HS-5 (cell line): ENCODE data around the gene GRK7.
"Not testable (repeated sequence)": the region's sequence is repeated elsewhere in the genome, so short reads cannot be mapped to it uniquely, and the experiment has no call there.

ENCODE experiments used
- DNase-seq: peaks from one replicate; pipeline ENCODE4 v3.0.0-alpha.2; 2012; ENCODE audit warnings: low read depth

Gene GRK7

GRCh38 chr3:141796081-141796888 is 33.1 kb downstream of the GRK7 start:
- DNase-seq = no peak

DNA sequence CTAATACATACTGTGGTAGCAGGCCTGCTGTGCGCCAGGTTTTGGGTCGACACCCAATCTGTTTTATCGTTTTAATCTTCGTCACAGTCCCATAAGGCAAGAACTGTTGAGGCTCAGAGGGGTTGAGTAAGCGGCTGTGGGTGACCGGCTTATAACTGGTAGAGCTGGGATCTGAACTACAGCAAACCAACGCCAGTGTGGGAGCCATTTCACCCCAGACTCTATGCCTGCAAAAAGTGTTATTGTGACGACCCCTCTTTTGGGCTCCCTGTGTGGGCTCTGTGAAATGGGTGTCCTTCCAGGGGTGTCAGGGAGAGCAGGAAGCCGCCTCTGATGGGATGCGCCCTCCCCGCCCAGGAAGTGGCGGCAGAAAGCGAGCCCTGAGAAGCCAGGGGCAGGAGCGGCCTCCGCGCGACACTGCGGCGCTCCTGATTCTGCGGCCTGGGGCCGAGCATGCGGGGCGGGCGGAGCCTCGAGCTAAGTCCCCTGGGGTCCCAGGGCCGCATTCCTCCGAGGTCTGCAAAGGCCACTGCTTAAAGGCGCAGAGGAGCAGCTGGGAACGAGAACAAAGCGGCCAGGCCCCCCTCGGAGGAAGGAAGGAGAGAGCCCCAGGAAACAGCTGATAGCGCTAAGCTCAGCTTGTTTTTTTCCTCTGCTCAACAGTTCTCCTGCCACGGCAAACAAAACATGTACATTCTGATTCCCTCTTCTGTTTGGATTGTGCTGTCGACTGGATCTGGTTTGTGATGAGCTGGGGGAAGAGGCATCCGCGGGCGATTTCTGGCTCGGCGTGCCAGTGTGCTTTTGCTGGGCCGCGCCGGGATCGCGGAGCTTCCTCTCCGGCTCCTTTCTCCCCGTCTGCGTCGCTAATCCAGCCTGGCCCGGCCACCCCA is 33.9 kb downstream of the GRK7 start:
- no peak for DNase-seq

GRCh38 chr3:141797819-141798447 is 34.7 kb downstream of the GRK7 start:
- no peak for DNase-seq

DNA sequence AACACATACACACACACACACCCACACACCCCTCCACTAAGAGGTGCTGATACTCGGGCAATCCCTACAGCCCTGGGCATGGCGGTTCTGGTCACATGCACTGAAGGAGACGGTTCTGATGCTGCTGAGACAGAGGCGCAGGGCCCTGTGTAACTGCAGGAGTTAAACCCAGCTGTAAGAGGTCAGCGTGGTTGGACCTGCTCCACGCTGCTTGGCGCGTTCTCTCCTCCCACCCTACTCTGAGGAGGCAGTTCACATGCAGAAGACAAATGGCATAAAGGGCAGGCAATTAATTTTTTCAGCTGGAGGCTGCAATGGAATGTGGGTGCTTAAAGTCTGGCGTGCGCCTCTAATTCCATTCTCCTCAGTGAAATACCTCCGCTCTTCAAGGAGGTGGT is 35.2 kb downstream of the GRK7 start:
- DNase-seq = no peak

DNA sequence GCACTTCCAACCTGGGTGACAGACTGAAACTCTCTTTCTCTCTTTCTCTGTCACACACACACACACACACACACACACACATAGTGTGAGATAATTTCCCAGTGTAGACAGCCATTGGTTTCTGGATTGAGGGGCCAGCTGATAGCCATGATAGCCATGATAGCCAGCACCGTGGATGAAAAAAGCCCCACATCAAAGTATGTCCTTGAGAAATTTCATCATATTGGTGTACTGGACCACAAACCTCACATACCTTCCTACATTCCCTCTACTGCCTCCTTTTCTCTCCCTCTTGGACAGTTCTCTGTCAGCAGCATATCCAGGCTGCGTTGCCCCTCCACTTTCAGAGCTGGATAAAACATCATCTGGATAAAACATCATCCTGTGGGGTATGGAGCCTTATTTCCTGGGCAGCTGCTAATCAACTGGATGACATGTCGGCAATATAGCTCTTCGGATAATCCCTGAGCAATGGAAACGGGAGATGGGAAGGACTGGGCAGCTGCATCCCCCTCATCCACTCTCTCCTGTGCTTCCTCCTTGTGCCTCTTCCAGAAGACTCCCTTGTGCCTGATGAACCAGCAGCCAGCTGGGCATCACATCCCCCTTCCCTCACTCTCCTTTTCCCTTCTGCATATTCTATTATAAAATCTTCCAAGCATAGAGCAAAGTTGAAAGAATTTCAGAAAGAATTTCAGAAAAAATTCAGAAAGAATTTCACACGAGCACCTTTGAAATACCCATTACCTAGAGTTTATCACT is 39.3 kb downstream of the GRK7 start:
- DNase-seq = no peak

DNA sequence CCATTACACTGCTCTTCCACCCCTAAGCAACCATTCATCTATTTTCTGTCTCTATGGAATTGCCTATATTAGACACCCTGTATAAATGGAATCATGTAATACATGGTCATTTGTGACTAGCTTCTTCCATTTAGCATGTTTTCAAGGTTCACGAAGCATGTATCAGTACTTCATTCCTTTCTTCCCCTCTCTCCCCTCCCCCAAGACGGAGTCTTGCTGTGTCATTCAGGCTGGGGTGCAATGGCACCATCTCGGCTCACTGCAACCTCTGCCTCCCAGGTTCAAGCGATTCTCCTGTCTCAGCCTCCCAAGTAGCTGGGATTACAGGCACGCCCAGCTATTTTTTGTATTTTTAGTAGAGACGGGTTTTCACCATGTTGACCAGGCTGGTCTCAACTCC is 40.3 kb downstream of the GRK7 start:
- DNase-seq = not testable (repeated sequence)

GRCh38 chr3:141804447-141804777 is 41.2 kb downstream of the GRK7 start:
- DNase-seq = no peak

DNA sequence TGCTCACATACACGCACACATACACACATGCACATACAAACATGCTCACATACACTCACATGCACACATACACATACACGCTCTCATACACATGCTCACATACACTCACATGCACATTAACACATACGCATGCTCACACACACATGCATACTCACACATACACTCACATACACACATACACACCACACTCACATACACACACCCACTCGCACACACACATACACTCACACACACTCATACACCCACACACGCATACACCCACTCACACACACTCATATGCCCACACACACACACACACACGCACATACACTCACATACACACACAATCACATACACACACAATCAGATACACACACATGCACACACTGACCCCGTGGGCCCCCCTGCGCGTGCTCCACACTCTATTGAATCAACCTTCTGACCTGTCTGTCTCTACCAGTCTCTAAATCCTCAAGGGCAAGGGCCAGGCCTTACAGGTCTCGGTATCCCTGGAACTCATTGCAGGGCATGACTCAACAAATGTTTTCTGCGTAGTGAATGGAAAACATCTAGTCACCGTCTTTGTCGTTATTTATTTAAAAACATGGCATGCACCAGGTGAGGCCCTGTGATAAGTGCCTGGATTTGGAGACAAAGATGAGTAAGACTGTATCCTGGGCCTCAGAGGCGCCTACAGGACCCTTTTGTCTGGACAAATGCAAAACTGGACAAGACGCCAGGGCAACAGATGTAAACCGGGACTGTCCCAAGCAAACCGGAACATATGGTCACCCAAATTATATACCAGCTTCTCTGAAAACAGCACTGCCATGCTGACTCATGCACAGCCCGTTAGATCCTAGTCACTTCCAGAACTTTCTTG is 41.8 kb downstream of the GRK7 start:
- DNase-seq = no peak

GRCh38 chr3:141807277-141808033 is 44.2 kb downstream of the GRK7 start:
- DNase-seq = no peak

- DNase-seq = no peak
Observed at GRCh38 chr3:141808586-141808985, 45.4 kb downstream of the GRK7 start.

DNA sequence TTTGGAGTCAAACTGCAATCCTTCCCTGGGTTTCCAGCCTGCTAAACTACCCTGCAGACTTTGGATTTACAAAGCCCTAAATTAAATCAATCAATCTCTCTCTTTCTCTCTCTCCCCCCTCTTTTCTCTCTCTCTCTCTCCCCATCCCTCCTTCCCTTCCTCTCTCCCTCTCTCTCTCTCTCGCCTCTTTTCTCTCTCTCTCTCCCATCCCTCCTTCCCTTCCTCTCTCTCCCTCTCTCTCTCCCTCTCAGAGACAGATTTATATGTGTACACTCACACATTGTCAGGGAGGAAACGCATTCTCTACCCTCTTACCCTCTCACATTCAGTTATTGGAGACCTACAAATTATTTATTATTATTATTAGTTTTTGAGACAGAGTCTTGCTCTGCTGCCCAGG is 47.0 kb downstream of the GRK7 start:
- DNase-seq = no peak

DNA sequence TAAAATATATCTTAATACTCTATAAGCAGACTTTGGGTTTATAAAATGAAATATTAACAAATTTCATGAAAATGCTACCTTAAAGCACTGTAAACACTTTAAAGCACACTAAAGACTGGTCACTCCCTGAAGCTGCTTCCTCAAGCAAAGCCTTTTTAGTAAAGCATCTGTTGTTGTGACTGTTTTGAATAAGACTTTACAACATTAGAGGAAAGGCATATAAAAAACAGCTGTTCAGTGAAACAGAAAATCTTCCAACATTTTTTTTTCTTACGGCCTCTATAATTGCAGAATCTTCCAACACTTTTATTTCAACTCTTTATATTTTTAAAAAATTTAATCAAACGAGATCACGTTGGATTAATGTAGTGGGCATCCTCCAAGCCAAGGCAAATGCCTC is 48.1 kb downstream of the GRK7 start:
- no peak for DNase-seq

GRCh38 chr3:141812084-141812483 is 48.9 kb downstream of the GRK7 start:
- DNase-seq = no peak

GRCh38 chr3:141812586-141812985 is 49.4 kb downstream of the GRK7 start:
- DNase-seq = no peak
